Fibroblast of lung (primary cell): ENCODE measurements around the gene MPRIP.

Experiments
- CTCF ChIP-seq, 2 donors: IDR thresholded peaks in 1 of 2; conservative IDR thresholded peaks in 1 of 2; 1 replicate in 1 of 2; 2 replicates in 1 of 2; pipeline ENCODE4 v1.5.1; 2011 to 2012; ENCODE audit warnings: low read length in 2 of 2, control low read depth in 1 of 2, inconsistent platforms in 1 of 2, low read depth in 1 of 2, mild to moderate bottlenecking in 1 of 2
- EZH2 ChIP-seq: IDR thresholded peaks from 2 replicates; pipeline ENCODE4 v1.5.1; 2012; ENCODE audit warnings: low read length, control low read depth, mild to moderate bottlenecking; ENCODE audit errors: missing control alignments

GRCh38 chr17:17154556-17154955, 112.3 kb downstream of the MPRIP start:
- TF ChIP-seq CTCF (conservative IDR thresholded peaks at IDR 0.05 in 1 of 2, IDR thresholded peaks at IDR 0.05 in 1 of 2; ENCODE audit: low read depth in 1 of 2, low read length in 2 of 2): no peak
- no peak for TF ChIP-seq EZH2
